Muscle of leg (tissue), 11 donors: ENCODE data around the gene TNIP1. TPM values are rescaled to one million over a fixed set of nuclear protein-coding genes. Genes with fewer than 3 reads are reported as not detected.

Experiments
- DNase-seq: peaks from one replicate; pipeline ENCODE4 v3.0.0; 2013
- H3K27ac ChIP-seq: one replicate; pipeline ENCODE4 v1.5.1; 2013; ENCODE audit warnings: mild to moderate bottlenecking, low read length, control low read depth
- H3K27me3 ChIP-seq: one replicate; pipeline ENCODE4 v1.6.1; 2013; ENCODE audit warnings: low read length; ENCODE audit not compliant: control insufficient read depth, insufficient read depth
- H3K36me3 ChIP-seq: one replicate; pipeline ENCODE4 v1.6.1; 2013; ENCODE audit warnings: low read length; ENCODE audit not compliant: control insufficient read depth, insufficient read depth
- H3K4me1 ChIP-seq: one replicate; pipeline ENCODE4 v1.6.1; 2013; ENCODE audit warnings: low read length; ENCODE audit not compliant: control insufficient read depth, insufficient read depth
- H3K4me3 ChIP-seq: one replicate; pipeline ENCODE4 v1.5.1; 2013; ENCODE audit warnings: low read length, control low read depth
- H3K9me3 ChIP-seq: replicated peaks from 2 replicates; pipeline ENCODE4 v1.6.1; 2013; ENCODE audit warnings: low read depth, low read length; ENCODE audit not compliant: control insufficient read depth
- WGBS: methylation state at CpG from one replicate; pipeline ENCODE4 v1.1.5; 2013; ENCODE audit warnings: missing lambda C conversion rate; ENCODE audit not compliant: insufficient coverage; 5-methylcytosine and 5-hydroxymethylcytosine counted together
- polyA plus RNA-seq, 8 donors: library from polyadenylated mRNA; unstranded; fragments of 120-200 nt; gene quantifications; one replicate each; pipeline versions ENCODE4 v1.2.1 to v1.2.3, GENCODE V29; 2013; ENCODE audit warnings: inconsistent platforms in 1 of 8, low replicate concordance in 1 of 8; ENCODE audit not compliant: insufficient read length in 8 of 8, insufficient read depth in 1 of 8
- total RNA-seq: library from RNA; stranded (reverse); fragments of 120-200 nt; gene quantifications from one replicate; pipeline ENCODE4 v1.2.4, GENCODE V29; 2013

The TNIP1 gene
- total and polyA plus RNA-seq, 9 donors: 51.3 to 102 (median 89.2) TPM

DNA sequence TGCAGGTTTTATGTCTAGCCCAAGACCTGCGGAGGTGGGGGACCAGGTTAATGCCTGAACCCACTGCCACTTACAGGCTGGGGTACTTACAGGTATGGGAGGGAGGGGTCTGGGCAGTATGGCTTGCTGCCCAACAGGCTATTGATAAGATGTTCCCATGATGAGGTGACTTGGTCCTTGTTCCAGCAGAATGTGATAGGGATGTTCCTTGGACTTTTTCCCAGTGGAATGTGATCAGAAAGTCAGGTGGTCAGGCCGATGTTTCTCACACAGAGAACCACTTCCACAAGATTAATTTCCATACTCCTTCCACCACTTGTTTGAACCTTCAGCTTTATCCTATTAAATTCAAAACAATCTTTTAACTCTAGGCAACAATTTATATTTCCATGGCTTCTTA is 87.4 kb downstream of the TNIP1 start:
- Histone ChIP-seq H3K27ac (no peak overlapping the region), H3K9me3 (no peaks in the 10 kb centered on the region), H3K27me3 (peaks cover 2% of the 10 kb centered on the region), H3K4me3 (no peak overlapping the region), H3K36me3 (no peaks in the 10 kb centered on the region), H3K4me1 (no peaks in the 10 kb centered on the region)
- 100% methylated on average over 1 of the region's 2 CpGs for WGBS
- no peak for DNase-seq

DNA sequence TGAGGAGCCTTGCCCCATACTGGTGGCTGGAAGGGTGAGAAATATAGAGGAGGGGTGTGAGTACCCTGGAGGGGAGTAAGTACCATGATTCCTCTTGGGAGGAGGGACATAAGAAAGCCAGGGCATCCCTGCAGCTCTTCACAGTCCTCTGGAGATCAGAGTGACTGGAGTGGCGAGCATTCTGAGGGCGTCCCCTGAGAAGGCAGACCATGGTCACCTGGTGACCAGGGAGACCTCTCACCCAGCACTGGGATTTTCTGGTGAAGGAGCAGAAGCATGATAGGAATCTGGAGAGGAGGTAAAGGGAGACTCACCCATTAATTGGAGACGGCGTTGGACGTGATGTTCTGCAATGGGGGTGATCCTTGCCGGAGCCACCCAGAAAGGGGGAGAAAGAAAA is 88.1 kb downstream of the TNIP1 start:
- H3K9me3 ChIP-seq: no peaks in the 10 kb centered on the region
- H3K4me3 ChIP-seq: no peak overlapping the region
- H3K4me1 ChIP-seq: no peaks in the 10 kb centered on the region
- 81% methylated on average over 6 of the region's 6 CpGs for WGBS
- H3K27me3 ChIP-seq: peaks cover 2% of the 10 kb centered on the region
- DNase-seq: no peak
- no peaks in the 10 kb centered on the region for H3K36me3 ChIP-seq
- H3K27ac ChIP-seq: no peak overlapping the region

DNA sequence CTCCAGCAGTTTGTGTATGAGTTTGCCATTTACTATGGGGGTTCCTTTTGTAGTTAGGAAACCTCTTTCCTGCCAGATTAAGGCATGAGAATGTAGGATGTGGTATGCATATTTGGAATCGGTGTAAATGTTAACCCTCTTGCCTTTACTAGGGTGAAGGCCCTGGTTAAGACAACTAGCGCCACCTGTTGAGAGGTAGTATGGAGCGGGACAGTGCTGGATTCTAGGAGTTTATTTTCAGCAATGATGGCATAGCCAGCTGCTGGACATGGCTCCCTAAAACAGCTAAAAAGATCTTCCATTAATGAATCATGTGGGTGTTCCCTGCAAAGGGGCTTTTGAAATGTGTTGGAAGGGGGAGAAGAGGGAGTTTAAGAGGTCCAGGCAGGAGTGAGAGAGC is 91.1 kb downstream of the TNIP1 start:
- Histone ChIP-seq H3K4me1 (no peaks in the 10 kb centered on the region), H3K36me3 (no peaks in the 10 kb centered on the region), H3K4me3 (no peak overlapping the region), H3K9me3 (no peaks in the 10 kb centered on the region), H3K27me3 (peaks cover 2% of the 10 kb centered on the region), H3K27ac (no peak overlapping the region)
- DNase-seq: no peak
- 67% methylated on average over 3 of the region's 3 CpGs for WGBS

DNA sequence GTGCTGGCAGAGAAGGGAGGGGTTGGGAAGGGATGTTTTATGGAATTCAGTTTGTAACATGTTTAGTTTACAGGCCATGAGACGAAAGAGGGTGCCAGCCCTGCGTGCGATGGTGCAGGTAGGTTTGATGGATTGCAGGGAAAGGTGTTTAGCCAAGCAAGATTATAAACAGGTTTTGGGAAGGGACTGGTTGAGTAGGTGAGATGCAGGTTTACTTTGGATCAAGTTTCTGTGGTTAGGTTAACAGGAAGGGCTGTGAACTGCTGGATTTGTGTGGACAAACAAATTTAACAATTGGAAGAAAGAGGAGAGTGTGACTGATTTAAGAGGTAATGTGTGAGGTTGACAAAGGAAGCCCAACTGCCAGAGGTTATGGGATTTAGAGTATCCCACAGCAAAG is 93.1 kb downstream of the TNIP1 start:
- no peaks in the 10 kb centered on the region for H3K9me3 ChIP-seq
- 45% methylated on average over 3 of the region's 3 CpGs for WGBS
- H3K36me3 ChIP-seq: no peaks in the 10 kb centered on the region
- H3K27ac ChIP-seq: no peak overlapping the region
- no peaks in the 10 kb centered on the region for H3K4me1 ChIP-seq
- no peak overlapping the region for H3K4me3 ChIP-seq
- DNase-seq: no peak
- H3K27me3 ChIP-seq: no peaks in the 10 kb centered on the region

Other genes starting within 250 kb of the TNIP1 start
- gene IRGM, start 234.5 kb downstream of the TNIP1 start, total RNA-seq: not detected
- gene IRGM, start 234.5 kb downstream of the TNIP1 start, polyA plus RNA-seq: under 1 TPM in 2 of 8 donors, not detected in 6; 0.20 to 0.29 TPM
- gene ZNF300, start 176.1 kb downstream of the TNIP1 start, total RNA-seq: 11.0 TPM
- gene ZNF300, start 176.1 kb downstream of the TNIP1 start, polyA plus RNA-seq: 10 to 100 TPM in 6 of 8 donors, 1 to 10 TPM in 2; 8.8 to 12.9 (median 11.3) TPM
- 41.5 TPM for gene GPX3, start 60.4 kb downstream of the TNIP1 start, total RNA-seq
- gene GPX3, start 60.4 kb downstream of the TNIP1 start, polyA plus RNA-seq: 10 to 100 TPM; 28.8 to 91.7 (median 42.7) TPM
- gene ANXA6, start 76.7 kb upstream of the TNIP1 start, total RNA-seq: 370 TPM
- gene ANXA6, start 76.7 kb upstream of the TNIP1 start, polyA plus RNA-seq: 100 to 1,000 TPM; 335 to 439 (median 394) TPM
- gene CCDC69, start 143.1 kb upstream of the TNIP1 start, total RNA-seq: 61.4 TPM
- 100 to 1,000 TPM in 1 of 8 donors, 10 to 100 TPM in 7; 38.5 to 104 (median 85.5) TPM for gene CCDC69, start 143.1 kb upstream of the TNIP1 start, polyA plus RNA-seq
- gene GM2A, start 172.2 kb upstream of the TNIP1 start, total RNA-seq: 22.2 TPM
- gene GM2A, start 172.2 kb upstream of the TNIP1 start, polyA plus RNA-seq: 10 to 100 TPM; 16.2 to 22.9 (median 19.3) TPM
- not detected for gene SLC36A3, start 222.7 kb upstream of the TNIP1 start, total RNA-seq
- under 1 TPM in 1 of 8 donors, not detected in 7; 0.04 TPM for gene SLC36A3, start 222.7 kb upstream of the TNIP1 start, polyA plus RNA-seq